H1 (cell line): ENCODE results near the gene PCED1B. TPM values are rescaled to one million over a fixed set of nuclear protein-coding genes. Genes with fewer than 3 reads are reported as not detected.

Source experiments
- ATF3 ChIP-seq: IDR thresholded peaks from 2 replicates; pipeline ENCODE4 v1.6.1; 2011; ENCODE audit warnings: low read depth, mild to moderate bottlenecking, low read length; ENCODE audit not compliant: insufficient read depth
- BACH1 ChIP-seq: IDR thresholded peaks from 2 replicates; pipeline ENCODE4 v1.6.1; 2012; ENCODE audit warnings: low read length, improper control_type of control experiment
- BCL11A ChIP-seq, 2 experiments: IDR thresholded peaks; one replicate each; pipeline ENCODE4 v1.6.1; 2011; ENCODE audit warnings: low read depth in 2 of 2, low read length in 2 of 2, mild to moderate bottlenecking in 2 of 2
- CEBPB ChIP-seq: IDR thresholded peaks from 2 replicates; pipeline ENCODE4 v1.6.1; 2012; ENCODE audit warnings: low read depth, low read length
- CHD7 ChIP-seq: fragments of 300-600 bp; sonication (generic); IDR thresholded peaks from 2 replicates; pipeline ENCODE4 v1.7.1; 2012; ENCODE audit warnings: low read length, moderate library complexity, mild to moderate bottlenecking, inconsistent platforms; ENCODE audit not compliant: insufficient replicate concordance
- CREB1 ChIP-seq: IDR thresholded peaks from 2 replicates; pipeline ENCODE4 v1.6.1; 2012; ENCODE audit warnings: inconsistent platforms
- EGR1 ChIP-seq: IDR thresholded peaks from 2 replicates; pipeline ENCODE4 v1.6.1; 2011; ENCODE audit warnings: low read depth, low read length, borderline replicate concordance
- KDM4A ChIP-seq: IDR thresholded peaks from one replicate; pipeline ENCODE4 v1.7.1; 2012; ENCODE audit warnings: low read depth, mild to moderate bottlenecking, moderate library complexity, low read length, inconsistent platforms; ENCODE audit not compliant: severe bottlenecking
- POLR2A ChIP-seq, 2 experiments: IDR thresholded peaks; 1 replicate in 1 of 2; 2 replicates in 1 of 2; pipeline ENCODE4 v1.6.1; 2011; ENCODE audit warnings: low read depth in 2 of 2, low read length in 2 of 2, mild to moderate bottlenecking in 2 of 2; ENCODE audit errors: control extremely low read depth in 1 of 2
- POLR2AphosphoS5 ChIP-seq: IDR thresholded peaks from 2 replicates; pipeline ENCODE4 v1.6.1; 2011; ENCODE audit warnings: low read depth, low read length
- YY1 ChIP-seq: IDR thresholded peaks from 2 replicates; pipeline ENCODE4 v1.6.1; 2011; ENCODE audit warnings: low read depth, mild to moderate bottlenecking, low read length
- polyA plus RNA-seq, 7 experiments: library from polyadenylated mRNA; depleted of rRNA in 3 of 7; stranded (reverse) in 5 of 7; unstranded in 2 of 7; fragments of >200 nt in 5 of 7; fragments of 200-250 nt in 2 of 7; gene quantifications; 1 replicate in 5 of 7; 2 replicates in 1 of 7; 4 replicates in 1 of 7; pipeline versions ENCODE4 v1.2.1 to v1.2.3, GENCODE V29; 2011 to 2013; ENCODE audit warnings: missing spikeins in 2 of 7, mixed read lengths in 2 of 7
- total RNA-seq: library from RNA; stranded (reverse); fragmentation: NEBNext Ultra II Directional; extraction: Animal tissue kit (Norgen Biotek cat#: 25700); gene quantifications from 2 replicates; pipeline ENCODE4 v1.2.1, GENCODE V29; 2021
- TF ChIP-seq, protein P1 (sequence below): IDR thresholded peaks from 2 replicates; pipeline ENCODE4 v1.6.1; 2012; ENCODE audit warnings: inconsistent platforms

Gene PCED1B
- total and polyA plus RNA-seq, 2 of the 8 experiments (the other 6 are each of a cell fraction or from before 2014, with no cell fraction given): 4.7 to 5.4 TPM

- no peak for TF ChIP-seq CHD7
- no peak for TF ChIP-seq BACH1
- no peak for TF ChIP-seq CEBPB
- no peak for TF ChIP-seq CREB1
- no peak for TF ChIP-seq YY1
- no peak for TF ChIP-seq KDM4A
- TF ChIP-seq ATF3: no peak
- no peak for TF ChIP-seq POLR2AphosphoS5
- TF ChIP-seq EGR1: no peak
- TF ChIP-seq, protein P1, sequence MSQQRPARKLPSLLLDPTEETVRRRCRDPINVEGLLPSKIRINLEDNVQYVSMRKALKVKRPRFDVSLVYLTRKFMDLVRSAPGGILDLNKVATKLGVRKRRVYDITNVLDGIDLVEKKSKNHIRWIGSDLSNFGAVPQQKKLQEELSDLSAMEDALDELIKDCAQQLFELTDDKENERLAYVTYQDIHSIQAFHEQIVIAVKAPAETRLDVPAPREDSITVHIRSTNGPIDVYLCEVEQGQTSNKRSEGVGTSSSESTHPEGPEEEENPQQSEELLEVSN: no peak
- TF ChIP-seq POLR2A (IDR thresholded peaks at IDR 0.05; ENCODE audit: control extremely low read depth in 1 of 2, low read depth in 2 of 2, low read length in 2 of 2): no peak
- no peak for TF ChIP-seq BCL11A (IDR thresholded peaks at IDR 0.05; ENCODE audit: low read depth in 2 of 2, low read length in 2 of 2)
Measured at GRCh38 chr12:47224563-47225133, 145.2 kb downstream of the PCED1B start (continued).
